ENCODE results near the gene TBX6. TPM values are rescaled to one million over a fixed set of nuclear protein-coding genes. Genes with fewer than 3 reads are reported as not detected.

The TBX6 gene
- total and polyA plus RNA-seq, 2 donors (not counting 3 experiments of a cell fraction or from before 2014, with no cell fraction given) = 0.40 to 0.60 TPM

GRCh38 chr16:30065943-30066760 is 25.6 kb downstream of the TBX6 start:
- ChIA-PET POLR2A (interaction anchor here (0.7 to 2.8 kb wide), 7 partner anchors 9 to 364 kb away, joined by 3 to 21 read pairs (median 4); partner anchors contain the start of genes DCTPP1, PPP4C, SEZ6L2 and TBX6), CTCF (interaction anchor here (0.6 to 4.5 kb wide), 15 partner anchors 8 to 344 kb away, joined by 3 to 53 read pairs (median 3); partner anchors contain the start of genes PPP4C, TBX6 and ZNF48)
- Histone ChIP-seq H3K27me3 (ENCODE audit: control insufficient read depth in 2 of 2, insufficient read depth in 2 of 2, low read length in 2 of 2) (no peaks in the 10 kb centered on the region), H3K4me1 (ENCODE audit: control insufficient read depth, extremely low read depth, insufficient read depth, low read length) (peaks cover 29% of the 10 kb centered on the region), H3K79me2 (ENCODE audit: control insufficient read depth, insufficient read depth, low read length) (peaks cover 46% of the 10 kb centered on the region), H3K9me3 (replicated peaks; ENCODE audit: control insufficient read depth, insufficient read depth, low read length) (no peaks in the 10 kb centered on the region), H3K4me3 (replicated peaks in 1 of 3; ENCODE audit: insufficient read depth in 1 of 3, low read depth in 1 of 3, low read length in 3 of 3) (peak overlapping the region; percentile 71 to 95 (median 91)), H3K27ac (ENCODE audit: insufficient read depth, low read depth, low read length) (peak overlapping the region; percentile 78), H3K9ac (replicated peaks; ENCODE audit: extremely low read depth, insufficient read depth, low read length) (peak overlapping the region; percentile 82), H3K36me3 (ENCODE audit: control insufficient read depth in 2 of 2, extremely low read depth in 1 of 2, insufficient read depth in 2 of 2, low read length in 2 of 2) (peaks cover 20 to 34% of the 10 kb centered on the region in 2 experiments), H3K9me1 (replicated peaks; ENCODE audit: control insufficient read depth, extremely low read depth, insufficient read depth, low read length) (no peaks in the 10 kb centered on the region), H3K4me2 (ENCODE audit: insufficient read depth, low read length) (peak overlapping the region; percentile 91), H4K20me1 (replicated peaks; ENCODE audit: control insufficient read depth, extremely low read depth, insufficient read depth, low read length) (no peaks in the 10 kb centered on the region), H2AFZ (ENCODE audit: low read depth, low read length) (no peak overlapping the region)
- no peak for TF ChIP-seq MYC (IDR thresholded peaks at IDR 0.05; ENCODE audit: low read depth, low read length)
- peak; percentile 35 for TF ChIP-seq FOS (IDR thresholded peaks at IDR 0.05; ENCODE audit: borderline replicate concordance, insufficient read depth, low read length)
- dilution Hi-C loops (cut with MboI; ENCODE audit: extremely low pct_ligation_motif_present, low sequenced_read_pairs) = no loop called here
- FAIRE-seq = peak; percentile 44
- DNase-seq (ENCODE audit: low read depth, low spot score) = no peak
- intact Hi-C loops (cut with micrococcal nuclease) = loop anchor here (1.0 to 2.0 kb wide), 5 partner anchors 9 to 592 kb away; partner anchors contain the start of genes FBRS and PPP4C
- TSS peak; percentile 57 for BruUV-seq (replicated peaks)

- ChIA-PET CTCF (interaction anchor here (0.9 to 4.5 kb wide), 13 partner anchors 9 to 344 kb away, joined by 3 to 53 read pairs (median 3); partner anchors contain the start of genes PPP4C, TBX6 and ZNF48), POLR2A (interaction anchor here (0.7 to 2.8 kb wide), 7 partner anchors 10 to 365 kb away, joined by 3 to 21 read pairs (median 4); partner anchors contain the start of genes DCTPP1, PPP4C, SEZ6L2 and TBX6)
- peak within 1 kb of the TSS; percentile 71 to 95 (median 91) for H3K4me3 ChIP-seq (replicated peaks in 1 of 3; ENCODE audit: insufficient read depth in 1 of 3, low read depth in 1 of 3, low read length in 3 of 3)
- H3K27me3 ChIP-seq (ENCODE audit: control insufficient read depth in 2 of 2, insufficient read depth in 2 of 2, low read length in 2 of 2) = no peaks in the 10 kb centered on the region
- peaks cover 43% of the 10 kb centered on the region for H3K79me2 ChIP-seq (ENCODE audit: control insufficient read depth, insufficient read depth, low read length)
- peak; percentile 96 for FAIRE-seq
- H3K4me1 ChIP-seq (ENCODE audit: control insufficient read depth, extremely low read depth, insufficient read depth, low read length) = peaks cover 29% of the 10 kb centered on the region
- no peaks in the 10 kb centered on the region for H4K20me1 ChIP-seq (replicated peaks; ENCODE audit: control insufficient read depth, extremely low read depth, insufficient read depth, low read length)
- no peaks in the 10 kb centered on the region for H3K9me3 ChIP-seq (replicated peaks; ENCODE audit: control insufficient read depth, insufficient read depth, low read length)
- no peaks in the 10 kb centered on the region for H3K9me1 ChIP-seq (replicated peaks; ENCODE audit: control insufficient read depth, extremely low read depth, insufficient read depth, low read length)
- H3K27ac ChIP-seq (ENCODE audit: insufficient read depth, low read depth, low read length) = peak within 1 kb of the TSS; percentile 78
- dilution Hi-C loops (cut with MboI; ENCODE audit: extremely low pct_ligation_motif_present, low sequenced_read_pairs) (no loop called here), intact Hi-C loops (cut with micrococcal nuclease) (loop anchor here (1.0 to 2.0 kb wide), 5 partner anchors 10 to 593 kb away; partner anchors contain the start of genes FBRS and PPP4C)
- H2AFZ ChIP-seq (ENCODE audit: low read depth, low read length) = no peak within 1 kb of the TSS
- TF ChIP-seq EZH2 (IDR thresholded peaks at IDR 0.05; ENCODE audit: borderline replicate concordance, low read depth, low read length, severe bottlenecking) (no peak), FOS (IDR thresholded peaks at IDR 0.05; ENCODE audit: borderline replicate concordance, insufficient read depth, low read length) (peak; percentile 89), MYC (IDR thresholded peaks at IDR 0.05; ENCODE audit: low read depth, low read length) (no peak), CTCF (IDR thresholded peaks at IDR 0.05; ENCODE audit: extremely low read depth in 1 of 2, insufficient read depth in 1 of 2, low read depth in 1 of 2, low read length in 2 of 2) (no peak), POLR2AphosphoS5 (IDR thresholded peaks at IDR 0.05; ENCODE audit: insufficient read depth, low read depth, low read length) (peak; percentile 88), JUN (IDR thresholded peaks at IDR 0.05; ENCODE audit: borderline replicate concordance, insufficient read depth, insufficient read length, low read depth) (peak; percentile 40), POLR2A (IDR thresholded peaks at IDR 0.05; ENCODE audit: low read depth, low read length) (peak; percentile 98), MAX (IDR thresholded peaks at IDR 0.05; ENCODE audit: insufficient read depth, insufficient read length) (no peak), GATA2 (IDR thresholded peaks at IDR 0.05; ENCODE audit: insufficient read depth, insufficient read length, low read depth, low read length) (no peak)
- peak within 1 kb of the TSS; percentile 91 for H3K4me2 ChIP-seq (ENCODE audit: insufficient read depth, low read length)
- no TSS peak for BruUV-seq (replicated peaks)
- H3K9ac ChIP-seq (replicated peaks; ENCODE audit: extremely low read depth, insufficient read depth, low read length) = peak within 1 kb of the TSS; percentile 82
- DNase-seq (ENCODE audit: low read depth, low spot score) = peak; percentile 99
- peaks cover 17 to 28% of the 10 kb centered on the region in 2 experiments for H3K36me3 ChIP-seq (ENCODE audit: control insufficient read depth in 2 of 2, extremely low read depth in 1 of 2, insufficient read depth in 2 of 2, low read length in 2 of 2)
Observed at GRCh38 chr16:30065102-30065942, 26.4 kb downstream of the TBX6 start, which contains the start of gene ALDOA. Gene ALDOA (plus strand): TSS chr16:30065760. CDS start chr16:30066898, 1,138 bp downstream.
